Kidney epithelial cell (primary cell): ENCODE results near the gene GLIS1. TPM values are rescaled to one million over a fixed set of nuclear protein-coding genes. Genes with fewer than 3 reads are reported as not detected.

Source experiments
- DNase-seq: peaks from one replicate; pipeline ENCODE4 v3.0.0-alpha.2; 2010; ENCODE audit warnings: low read depth
- H3K27me3 ChIP-seq: 2 replicates; pipeline ENCODE4 v1.6.0; 2011; ENCODE audit warnings: low read length; ENCODE audit not compliant: control insufficient read depth, insufficient read depth
- H3K36me3 ChIP-seq: 2 replicates; pipeline ENCODE4 v1.5.1; 2011; ENCODE audit warnings: low read length; ENCODE audit not compliant: control insufficient read depth, insufficient read depth
- H3K4me3 ChIP-seq: 2 replicates; pipeline ENCODE4 v1.5.1; 2011; ENCODE audit warnings: low read depth, mild to moderate bottlenecking, control low read depth, low read length
- CTCF ChIP-seq: IDR thresholded peaks from 2 replicates; pipeline ENCODE4 v1.5.1; 2011; ENCODE audit warnings: mild to moderate bottlenecking, moderate library complexity, low read length, control low read depth, inconsistent platforms; ENCODE audit not compliant: insufficient read depth, poor library complexity, severe bottlenecking
- total RNA-seq: library from RNA; depleted of rRNA; stranded (reverse); fragments of >200 nt; gene quantifications from 2 replicates; pipeline ENCODE4 v1.2.3, GENCODE V29; 2015

The GLIS1 gene
- total RNA-seq, 1 donor from 2014 or later, result 0.63 TPM

GRCh38 chr1:53542551-53542950 is 196.4 kb downstream of the GLIS1 start:
- Histone ChIP-seq H3K27me3 (peaks cover 11% of the 10 kb centered on the region), H3K36me3 (no peaks in the 10 kb centered on the region), H3K4me3 (no peak overlapping the region)
- TF ChIP-seq CTCF, result no peak
- no peak for DNase-seq

- Histone ChIP-seq H3K4me3 (no peak overlapping the region), H3K27me3 (peaks cover 7% of the 10 kb centered on the region), H3K36me3 (no peaks in the 10 kb centered on the region)
- peak; percentile 55 for TF ChIP-seq CTCF
- DNase-seq, result peak; percentile 77
Measured at GRCh38 chr1:53541761-53542550, 197.0 kb downstream of the GLIS1 start.

GRCh38 chr1:53541263-53541625 is 197.7 kb downstream of the GLIS1 start:
- no peak for TF ChIP-seq CTCF
- Histone ChIP-seq H3K27me3 (peaks cover 4% of the 10 kb centered on the region), H3K4me3 (no peak overlapping the region), H3K36me3 (no peaks in the 10 kb centered on the region)
- no peak for DNase-seq

- Histone ChIP-seq H3K36me3 (no peaks in the 10 kb centered on the region), H3K4me3 (no peak overlapping the region), H3K27me3 (no peaks in the 10 kb centered on the region)
- no peak for DNase-seq
- no peak for TF ChIP-seq CTCF
Measured at GRCh38 chr1:53540604-53541262, 198.2 kb downstream of the GLIS1 start.

GRCh38 chr1:53539711-53540603 is 199.0 kb downstream of the GLIS1 start:
- H3K36me3 ChIP-seq, result no peaks in the 10 kb centered on the region
- H3K27me3 ChIP-seq, result no peaks in the 10 kb centered on the region
- no peak overlapping the region for H3K4me3 ChIP-seq
- no peak for TF ChIP-seq CTCF
- no peak for DNase-seq
